ENCODE data around the gene NPL.

NPL gene

GRCh38 chr1:182872881-182873280 lies 83.3 kb downstream of the NPL start:
- Histone ChIP-seq H3K27ac (ENCODE audit: low read length) (peak overlapping the region; percentile 76), H3K79me2 (ENCODE audit: low read length) (peaks cover 57% of the 10 kb centered on the region), H3K27me3 (ENCODE audit: low read depth, low read length) (no peaks in the 10 kb centered on the region), H3K36me3 (replicated peaks; ENCODE audit: low read depth, low read length) (peaks cover 80% of the 10 kb centered on the region), H3K9ac (ENCODE audit: low read length) (no peak overlapping the region), H3K9me3 (ENCODE audit: insufficient read depth, low read length) (no peaks in the 10 kb centered on the region), H4K20me1 (ENCODE audit: insufficient read depth, low read length) (peaks cover 38% of the 10 kb centered on the region), H2AFZ (ENCODE audit: low read depth, low read length) (no peak overlapping the region), H3K4me2 (ENCODE audit: low read length) (peak overlapping the region; percentile 17), H3K4me1 (ENCODE audit: low read length) (peaks cover 24% of the 10 kb centered on the region), H3K4me3 (ENCODE audit: low read length) (no peak overlapping the region)
- TF ChIP-seq EZH2phosphoT487 (IDR thresholded peaks at IDR 0.05; ENCODE audit: low read depth) (no peak), CTCF (IDR thresholded peaks at IDR 0.05; ENCODE audit: low read depth, low read length) (no peak)

- no peak for TF ChIP-seq EZH2phosphoT487 (IDR thresholded peaks at IDR 0.05; ENCODE audit: low read depth)
- no peak for TF ChIP-seq CTCF (IDR thresholded peaks at IDR 0.05; ENCODE audit: low read depth, low read length)
- Histone ChIP-seq H2AFZ (ENCODE audit: low read depth, low read length) (no peak overlapping the region), H3K79me2 (ENCODE audit: low read length) (peaks cover 55% of the 10 kb centered on the region), H3K4me2 (ENCODE audit: low read length) (no peak overlapping the region), H3K4me1 (ENCODE audit: low read length) (peaks cover 24% of the 10 kb centered on the region), H3K27ac (ENCODE audit: low read length) (no peak overlapping the region), H4K20me1 (ENCODE audit: insufficient read depth, low read length) (peaks cover 37% of the 10 kb centered on the region), H3K27me3 (ENCODE audit: low read depth, low read length) (no peaks in the 10 kb centered on the region), H3K36me3 (replicated peaks; ENCODE audit: low read depth, low read length) (peaks cover 90% of the 10 kb centered on the region), H3K9me3 (ENCODE audit: insufficient read depth, low read length) (no peaks in the 10 kb centered on the region), H3K4me3 (ENCODE audit: low read length) (no peak overlapping the region), H3K9ac (ENCODE audit: low read length) (no peak overlapping the region)
Measured at GRCh38 chr1:182875889-182876288, 86.3 kb downstream of the NPL start.

GRCh38 chr1:182877331-182877730 lies 87.8 kb downstream of the NPL start:
- no peak overlapping the region for H3K27ac ChIP-seq (ENCODE audit: low read length)
- no peaks in the 10 kb centered on the region for H3K9me3 ChIP-seq (ENCODE audit: insufficient read depth, low read length)
- H3K9ac ChIP-seq (ENCODE audit: low read length), result no peak overlapping the region
- H3K4me2 ChIP-seq (ENCODE audit: low read length), result no peak overlapping the region
- H3K79me2 ChIP-seq (ENCODE audit: low read length), result peaks cover 59% of the 10 kb centered on the region
- peaks cover 10% of the 10 kb centered on the region for H3K4me1 ChIP-seq (ENCODE audit: low read length)
- TF ChIP-seq EZH2phosphoT487 (IDR thresholded peaks at IDR 0.05; ENCODE audit: low read depth), result no peak
- no peak for TF ChIP-seq CTCF (IDR thresholded peaks at IDR 0.05; ENCODE audit: low read depth, low read length)
- no peak overlapping the region for H3K4me3 ChIP-seq (ENCODE audit: low read length)
- no peak overlapping the region for H2AFZ ChIP-seq (ENCODE audit: low read depth, low read length)
- peaks cover 95% of the 10 kb centered on the region for H3K36me3 ChIP-seq (replicated peaks; ENCODE audit: low read depth, low read length)
- peaks cover 35% of the 10 kb centered on the region for H4K20me1 ChIP-seq (ENCODE audit: insufficient read depth, low read length)
- H3K27me3 ChIP-seq (ENCODE audit: low read depth, low read length), result no peaks in the 10 kb centered on the region

GRCh38 chr1:182877842-182878241 lies 88.3 kb downstream of the NPL start:
- TF ChIP-seq CTCF (IDR thresholded peaks at IDR 0.05; ENCODE audit: low read depth, low read length), result no peak
- TF ChIP-seq EZH2phosphoT487 (IDR thresholded peaks at IDR 0.05; ENCODE audit: low read depth), result no peak
- H3K27ac ChIP-seq (ENCODE audit: low read length), result no peak overlapping the region
- peaks cover 96% of the 10 kb centered on the region for H3K36me3 ChIP-seq (replicated peaks; ENCODE audit: low read depth, low read length)
- peaks cover 32% of the 10 kb centered on the region for H4K20me1 ChIP-seq (ENCODE audit: insufficient read depth, low read length)
- H3K9me3 ChIP-seq (ENCODE audit: insufficient read depth, low read length), result no peaks in the 10 kb centered on the region
- H3K4me3 ChIP-seq (ENCODE audit: low read length), result no peak overlapping the region
- peaks cover 5% of the 10 kb centered on the region for H3K4me1 ChIP-seq (ENCODE audit: low read length)
- H3K79me2 ChIP-seq (ENCODE audit: low read length), result peaks cover 57% of the 10 kb centered on the region
- no peak overlapping the region for H3K4me2 ChIP-seq (ENCODE audit: low read length)
- H3K27me3 ChIP-seq (ENCODE audit: low read depth, low read length), result no peaks in the 10 kb centered on the region
- H2AFZ ChIP-seq (ENCODE audit: low read depth, low read length), result no peak overlapping the region
- no peak overlapping the region for H3K9ac ChIP-seq (ENCODE audit: low read length)

All from OCI-LY3 (cell line).